ENCODE results near the gene FARS2.

DNA sequence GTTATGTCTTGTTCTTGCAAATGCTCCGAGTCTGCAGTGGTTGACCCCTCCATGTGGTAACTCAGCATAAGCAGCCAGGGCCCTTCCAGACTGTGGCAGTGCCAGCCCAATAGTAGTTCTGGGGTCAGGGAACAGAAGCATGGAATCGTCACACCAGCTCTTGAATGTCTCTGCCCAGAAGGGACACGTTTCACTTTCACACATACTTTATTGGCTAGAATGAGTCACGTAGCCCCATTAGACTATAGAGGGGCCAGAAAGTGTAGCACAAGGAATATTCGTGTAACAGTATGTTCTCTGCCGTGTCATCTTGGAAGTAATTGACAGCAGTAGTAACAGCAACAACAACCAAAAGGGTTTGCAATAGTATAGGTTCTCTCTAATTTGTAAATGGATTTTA, 254.7 kb downstream of the FARS2 start:
- TF ChIP-seq ZNF670 (tag by site-specific recombination; IDR thresholded peaks at IDR 0.05; ENCODE audit: low read depth), result no peak
- no peak for TF ChIP-seq ZNF629 (tag by site-specific recombination; IDR thresholded peaks at IDR 0.05)
- TF ChIP-seq, protein P1, sequence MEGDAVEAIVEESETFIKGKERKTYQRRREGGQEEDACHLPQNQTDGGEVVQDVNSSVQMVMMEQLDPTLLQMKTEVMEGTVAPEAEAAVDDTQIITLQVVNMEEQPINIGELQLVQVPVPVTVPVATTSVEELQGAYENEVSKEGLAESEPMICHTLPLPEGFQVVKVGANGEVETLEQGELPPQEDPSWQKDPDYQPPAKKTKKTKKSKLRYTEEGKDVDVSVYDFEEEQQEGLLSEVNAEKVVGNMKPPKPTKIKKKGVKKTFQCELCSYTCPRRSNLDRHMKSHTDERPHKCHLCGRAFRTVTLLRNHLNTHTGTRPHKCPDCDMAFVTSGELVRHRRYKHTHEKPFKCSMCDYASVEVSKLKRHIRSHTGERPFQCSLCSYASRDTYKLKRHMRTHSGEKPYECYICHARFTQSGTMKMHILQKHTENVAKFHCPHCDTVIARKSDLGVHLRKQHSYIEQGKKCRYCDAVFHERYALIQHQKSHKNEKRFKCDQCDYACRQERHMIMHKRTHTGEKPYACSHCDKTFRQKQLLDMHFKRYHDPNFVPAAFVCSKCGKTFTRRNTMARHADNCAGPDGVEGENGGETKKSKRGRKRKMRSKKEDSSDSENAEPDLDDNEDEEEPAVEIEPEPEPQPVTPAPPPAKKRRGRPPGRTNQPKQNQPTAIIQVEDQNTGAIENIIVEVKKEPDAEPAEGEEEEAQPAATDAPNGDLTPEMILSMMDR (tag by site-specific recombination; IDR thresholded peaks at IDR 0.05), result no peak
- TF ChIP-seq, protein P2, sequence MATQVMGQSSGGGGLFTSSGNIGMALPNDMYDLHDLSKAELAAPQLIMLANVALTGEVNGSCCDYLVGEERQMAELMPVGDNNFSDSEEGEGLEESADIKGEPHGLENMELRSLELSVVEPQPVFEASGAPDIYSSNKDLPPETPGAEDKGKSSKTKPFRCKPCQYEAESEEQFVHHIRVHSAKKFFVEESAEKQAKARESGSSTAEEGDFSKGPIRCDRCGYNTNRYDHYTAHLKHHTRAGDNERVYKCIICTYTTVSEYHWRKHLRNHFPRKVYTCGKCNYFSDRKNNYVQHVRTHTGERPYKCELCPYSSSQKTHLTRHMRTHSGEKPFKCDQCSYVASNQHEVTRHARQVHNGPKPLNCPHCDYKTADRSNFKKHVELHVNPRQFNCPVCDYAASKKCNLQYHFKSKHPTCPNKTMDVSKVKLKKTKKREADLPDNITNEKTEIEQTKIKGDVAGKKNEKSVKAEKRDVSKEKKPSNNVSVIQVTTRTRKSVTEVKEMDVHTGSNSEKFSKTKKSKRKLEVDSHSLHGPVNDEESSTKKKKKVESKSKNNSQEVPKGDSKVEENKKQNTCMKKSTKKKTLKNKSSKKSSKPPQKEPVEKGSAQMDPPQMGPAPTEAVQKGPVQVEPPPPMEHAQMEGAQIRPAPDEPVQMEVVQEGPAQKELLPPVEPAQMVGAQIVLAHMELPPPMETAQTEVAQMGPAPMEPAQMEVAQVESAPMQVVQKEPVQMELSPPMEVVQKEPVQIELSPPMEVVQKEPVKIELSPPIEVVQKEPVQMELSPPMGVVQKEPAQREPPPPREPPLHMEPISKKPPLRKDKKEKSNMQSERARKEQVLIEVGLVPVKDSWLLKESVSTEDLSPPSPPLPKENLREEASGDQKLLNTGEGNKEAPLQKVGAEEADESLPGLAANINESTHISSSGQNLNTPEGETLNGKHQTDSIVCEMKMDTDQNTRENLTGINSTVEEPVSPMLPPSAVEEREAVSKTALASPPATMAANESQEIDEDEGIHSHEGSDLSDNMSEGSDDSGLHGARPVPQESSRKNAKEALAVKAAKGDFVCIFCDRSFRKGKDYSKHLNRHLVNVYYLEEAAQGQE (tag by site-specific recombination; IDR thresholded peaks at IDR 0.05), result no peak
- TF ChIP-seq KLF7 (tag by site-specific recombination; IDR thresholded peaks at IDR 0.05; ENCODE audit: borderline replicate concordance), result no peak
- TF ChIP-seq ZNF354C (tag by site-specific recombination; IDR thresholded peaks at IDR 0.05; ENCODE audit: borderline replicate concordance, low read depth), result no peak
- TF ChIP-seq ZNF561 (tag by site-specific recombination; IDR thresholded peaks at IDR 0.05; ENCODE audit: borderline replicate concordance), result no peak
- TF ChIP-seq ZIC2 (tag by site-specific recombination; IDR thresholded peaks at IDR 0.05), result no peak
